Heart right ventricle (tissue), 16 donors: ENCODE data around the gene LINGO4. TPM values are rescaled to one million over a fixed set of nuclear protein-coding genes. Genes with fewer than 3 reads are reported as not detected.

Experiments used
- ATAC-seq, 8 donors: fragments of 200-7000 bp; cut with Tn5 transposase; one replicate each; pipeline ENCODE4 v1.9.1; 2020; ENCODE audit warnings: mild to moderate bottlenecking in 8 of 8, moderate library complexity in 8 of 8, moderate number of reproducible peaks in 1 of 8
- DNase-seq, 2 donors: peaks; one replicate each; pipeline ENCODE4 v3.0.0-alpha.2; 2020
- H3K27ac ChIP-seq, 10 donors: fragments of 200-600 bp; sonication (generic) in 2 of 10; one replicate each; pipeline versions ENCODE4 v1.5.0 to v1.8.0; 2020 to 2022; ENCODE audit warnings: mild to moderate bottlenecking in 3 of 10
- H3K27me3 ChIP-seq, 7 donors: fragments of 200-600 bp; one replicate each; pipeline ENCODE4 v1.8.0; 2021 to 2022; ENCODE audit warnings: mild to moderate bottlenecking in 2 of 7
- H3K36me3 ChIP-seq, 9 donors: fragments of 200-600 bp; sonication (generic) in 1 of 9; one replicate each; pipeline versions ENCODE4 v1.5.0 to v1.8.0; 2020 to 2022; ENCODE audit warnings: mild to moderate bottlenecking in 2 of 9
- H3K4me1 ChIP-seq, 9 donors: fragments of 200-600 bp; sonication (generic) in 1 of 9; one replicate each; pipeline versions ENCODE4 v1.5.0 to v1.8.0; 2020 to 2022; ENCODE audit warnings: mild to moderate bottlenecking in 4 of 9
- H3K4me3 ChIP-seq, 10 donors: fragments of 200-600 bp; sonication (generic) in 2 of 10; one replicate each; pipeline versions ENCODE4 v1.5.0 to v1.8.0; 2020 to 2022; ENCODE audit warnings: mild to moderate bottlenecking in 7 of 10, moderate library complexity in 2 of 10
- H3K9me3 ChIP-seq, 11 donors: fragments of 200-600 bp in 10 of 11; sonication (generic) in 2 of 11; one replicate each; pipeline versions ENCODE4 v1.5.0 to v1.8.0; 2013 to 2022; ENCODE audit warnings: mild to moderate bottlenecking in 2 of 11, control low read depth in 1 of 11, moderate library complexity in 1 of 11
- CTCF ChIP-seq, 9 donors: fragments of 200-600 bp; sonication (generic) in 2 of 9; IDR thresholded peaks; one replicate each; pipeline versions ENCODE4 v1.5.0 to v1.8.0; 2021 to 2022; ENCODE audit warnings: antibody characterized with exemption in 9 of 9, mild to moderate bottlenecking in 5 of 9, moderate library complexity in 1 of 9
- WGBS, 2 donors: extraction: QIAGEN DNeasy Blood & Tissue Kit; methylation state at CpG; one replicate each; pipeline ENCODE4 v1.1.7; 2013; ENCODE audit warnings: inconsistent platforms in 1 of 2; 5-methylcytosine and 5-hydroxymethylcytosine counted together
- intact Hi-C, 10 donors: fragments of 100-400 bp; cut with DNase I; formaldehyde crosslinking; loops; one replicate each; pipeline versions ENCODE4 v1.11.1 to v1.14.2; 2022
- polyA plus RNA-seq, 2 donors: library from polyadenylated mRNA; stranded (reverse); fragments of 200-250 nt; gene quantifications; one replicate each; pipeline ENCODE4 v1.2.3, GENCODE V29; 2013
- total RNA-seq, 10 donors: library from RNA; stranded (reverse); fragmentation: NEBNext Ultra II Directional in 3 of 10; extraction: Animal tissue kit (Norgen Biotek cat#: 25700) in 3 of 10; gene quantifications; one replicate each; pipeline versions ENCODE4 v1.2.1 to v1.2.4, GENCODE V29; 2021 to 2023
- donor health status: Arrhythmogenic right ventricular cardiomyopathy.
- donor health status: ischemic (EF 13 %, LVEDD 7.1; RV severe dilation, severe dysfunction).
- donor health status: healthy with polysubstance abuse.
- donor health status: DM: no; HTN: yes; CAD: no.
- donor health status: DM: no; HTN: no; CAD: no.
- donor health status: ischemic (EF 25% LVEDD 6.9; RV normal size, moderate dysfunction).
- donor health status: ischemic (EF 25% LVEDD 5.7; RV mildly dilated, moderate dysfunction).
- donor health status: healthy.
- donor health status: DM: yes; HTN: yes; CAD: no.
- donor health status: Ischemic cardiomyopathy.
- donor health status: ischemic (EF 35%, LVEDD 5.7; RV mildly dilated, moderate dysfunction).
- donor health status: nonischemic (EF 11% LVEDD 7.7; RV severe dilation, severe dysfunction).
- donor health status: DM: yes; HTN: yes; CAD: no.
- donor health status: PGD.
- donor health status: ischemic (EF 29% LVEDD 5.4; RV normal size, mild dysfunction).
- donor health status: nonischemic (EF 23%, LVEDD 6.1; RV moderate dilation, normal function).

LINGO4 gene
- total and polyA plus RNA-seq, 12 donors = 0.10 to 2.7 (median 0.68) TPM

- 92 to 98% methylated on average over 7 of the region's 7 CpGs for WGBS, 2 donors
- DNase-seq (no peak), ATAC-seq (no peak)
- intact Hi-C loops = no loop called here
- H3K27ac ChIP-seq = no peak overlapping the region
- TF ChIP-seq CTCF (IDR thresholded peaks at IDR 0.05) = no peak
- no peaks in the 10 kb centered on the region for H3K9me3 ChIP-seq
- no peak overlapping the region for H3K4me3 ChIP-seq
- peaks cover 0 to 18% (median 14%) of the 10 kb centered on the region in 9 donors for H3K4me1 ChIP-seq
- peaks cover 0 to 65% (median 30%) of the 10 kb centered on the region in 9 donors for H3K36me3 ChIP-seq
- H3K27me3 ChIP-seq = no peaks in the 10 kb centered on the region
These were observed 44.4 kb downstream of the LINGO4 start for GRCh38 chr1:151760597-151761385.

- Histone ChIP-seq H3K27me3 (no peaks in the 10 kb centered on the region), H3K36me3 (peaks cover 0 to 66% (median 30%) of the 10 kb centered on the region in 9 donors), H3K4me3 (no peak overlapping the region), H3K9me3 (no peaks in the 10 kb centered on the region), H3K27ac (no peak overlapping the region), H3K4me1 (peaks cover 0 to 14% (median 11%) of the 10 kb centered on the region in 9 donors)
- DNase-seq (no peak), ATAC-seq (no peak)
- intact Hi-C loops = loop anchor here in 1 of 10 donors (10.0 kb wide), 1 partner anchor 46 kb away; the partner anchor contains the start of gene LINGO4
- TF ChIP-seq CTCF (IDR thresholded peaks at IDR 0.05) = no peak
These were observed 46.0 kb downstream of the LINGO4 start for GRCh38 chr1:151759241-151759640.

- no peak for DNase-seq
- intact Hi-C loops = loop anchor here in 1 of 10 donors (10.0 kb wide), 1 partner anchor 49 kb away; the partner anchor contains the start of gene LINGO4
- ATAC-seq = no peak
- Histone ChIP-seq H3K36me3 (peaks cover 0 to 54% (median 25%) of the 10 kb centered on the region in 9 donors), H3K4me3 (no peak overlapping the region), H3K27me3 (no peaks in the 10 kb centered on the region), H3K9me3 (no peaks in the 10 kb centered on the region), H3K27ac (no peak overlapping the region), H3K4me1 (no peaks in the 10 kb centered on the region)
- TF ChIP-seq CTCF (IDR thresholded peaks at IDR 0.05) = no peak
- WGBS, 2 donors = 77 to 86% methylated on average over 1 of the region's 1 CpG
These were observed 48.9 kb downstream of the LINGO4 start for GRCh38 chr1:151756291-151756690.

Other genes with a start within 250 kb of the LINGO4 start
- 10 to 100 TPM; 26.9 to 37.8 (median 33.4) TPM for gene SNX27, start 193.4 kb downstream of the LINGO4 start, total RNA-seq
- 1 to 10 TPM; 6.5 to 7.1 TPM for gene SNX27, start 193.4 kb downstream of the LINGO4 start, polyA plus RNA-seq
- not detected for gene CELF3, start 88.6 kb downstream of the LINGO4 start, total RNA-seq
- under 1 TPM in 1 of 2 donors, not detected in 1; 0.04 TPM for gene CELF3, start 88.6 kb downstream of the LINGO4 start, polyA plus RNA-seq
- gene RIIAD1, start 83.9 kb downstream of the LINGO4 start, total RNA-seq = 10 to 100 TPM in 2 of 10 donors, 1 to 10 TPM in 8; 3.4 to 11.4 (median 7.1) TPM
- gene RIIAD1, start 83.9 kb downstream of the LINGO4 start, polyA plus RNA-seq = 1 to 10 TPM in 1 of 2 donors, not detected in 1; 5.5 TPM
- 10 to 100 TPM; 39.9 to 53.4 (median 46.4) TPM for gene MRPL9, start 41.9 kb downstream of the LINGO4 start, total RNA-seq
- 10 to 100 TPM; 55.2 to 57.7 TPM for gene MRPL9, start 41.9 kb downstream of the LINGO4 start, polyA plus RNA-seq
- gene TDRKH, start 14.9 kb downstream of the LINGO4 start, total RNA-seq = 1 to 10 TPM; 3.4 to 7.6 (median 5.1) TPM
- 1 to 10 TPM; 3.6 to 4.9 TPM for gene TDRKH, start 14.9 kb downstream of the LINGO4 start, polyA plus RNA-seq
- 10 to 100 TPM in 8 of 10 donors, 1 to 10 TPM in 2; 5.9 to 21.0 (median 15.3) TPM for gene RORC, start 26.4 kb upstream of the LINGO4 start, total RNA-seq
- 10 to 100 TPM in 1 of 2 donors, 1 to 10 TPM in 1; 4.0 to 12.2 TPM for gene RORC, start 26.4 kb upstream of the LINGO4 start, polyA plus RNA-seq
- not detected for gene C2CD4D, start 34.4 kb upstream of the LINGO4 start, total RNA-seq
- gene C2CD4D, start 34.4 kb upstream of the LINGO4 start, polyA plus RNA-seq = under 1 TPM in 1 of 2 donors, not detected in 1; 0.04 TPM
- under 1 TPM in 1 of 10 donors, not detected in 9; 0.25 TPM for gene THEM5, start 48.3 kb upstream of the LINGO4 start, total RNA-seq
- not detected for gene THEM5, start 48.3 kb upstream of the LINGO4 start, polyA plus RNA-seq
- gene THEM4, start 104.1 kb upstream of the LINGO4 start, total RNA-seq = 10 to 100 TPM; 14.5 to 18.6 (median 16.2) TPM
- 10 to 100 TPM; 13.9 to 32.5 TPM for gene THEM4, start 104.1 kb upstream of the LINGO4 start, polyA plus RNA-seq
- 100 to 1,000 TPM in 9 of 10 donors, 10 to 100 TPM in 1; 71.3 to 519 (median 235) TPM for gene S100A10, start 188.4 kb upstream of the LINGO4 start, total RNA-seq
- 100 to 1,000 TPM; 319 to 412 TPM for gene S100A10, start 188.4 kb upstream of the LINGO4 start, polyA plus RNA-seq
- gene S100A11, start 231.6 kb upstream of the LINGO4 start, total RNA-seq = 100 to 1,000 TPM in 2 of 10 donors, 10 to 100 TPM in 8; 41.4 to 215 (median 51.6) TPM
- gene S100A11, start 231.6 kb upstream of the LINGO4 start, polyA plus RNA-seq = 100 to 1,000 TPM; 477 to 593 TPM